RWPE2 (cell line): ENCODE results near the gene ABCC12.
A peak's percentile ranks its signal among the peaks of the same experiment; 100 is the strongest.

ENCODE experiments used
- ATAC-seq: fragments of 200-7000 bp; cut with Tn5 transposase; 3 replicates; pipeline ENCODE4 v1.9.1; 2021; ENCODE audit warnings: low read depth
- DNase-seq: peaks from one replicate; pipeline ENCODE4 v3.0.0-alpha.2; 2020; ENCODE audit warnings: low spot score
- H3K27ac ChIP-seq: fragments of 450-650 bp; 2 replicates; pipeline ENCODE4 v1.5.1; 2017; ENCODE audit warnings: mild to moderate bottlenecking; ENCODE audit not compliant: poor library complexity, severe bottlenecking
- H3K27me3 ChIP-seq: fragments of 250-450 bp; sonication (Bioruptor Pico); 2 replicates; pipeline ENCODE4 v1.5.1; 2021; ENCODE audit warnings: mild to moderate bottlenecking, moderate library complexity; ENCODE audit not compliant: insufficient read depth, poor library complexity, severe bottlenecking
- H3K36me3 ChIP-seq: fragments of 250-450 bp; sonication (Bioruptor Pico); 2 replicates; pipeline ENCODE4 v1.5.1; 2020; ENCODE audit warnings: low read depth, mild to moderate bottlenecking, moderate library complexity
- H3K4me1 ChIP-seq: fragments of 250-450 bp; sonication (Bioruptor Pico); 2 replicates; pipeline ENCODE4 v1.5.1; 2021; ENCODE audit warnings: mild to moderate bottlenecking, moderate library complexity; ENCODE audit not compliant: insufficient read depth, poor library complexity, severe bottlenecking
- H3K4me3 ChIP-seq: fragments of 250-450 bp; sonication (Bioruptor Pico); 2 replicates; pipeline ENCODE4 v1.5.1; 2021; ENCODE audit warnings: mild to moderate bottlenecking, moderate library complexity; ENCODE audit not compliant: severe bottlenecking
- H3K9me3 ChIP-seq: fragments of 250-450 bp; sonication (Bioruptor Pico); 2 replicates; pipeline ENCODE4 v1.5.1; 2021; ENCODE audit warnings: mild to moderate bottlenecking, moderate library complexity; ENCODE audit not compliant: severe bottlenecking
- TF ChIP-seq, protein P1 (sequence below): fragments of 450-650 bp; IDR thresholded peaks from one replicate; pipeline ENCODE4 v1.5.1; 2017; ENCODE audit warnings: mild to moderate bottlenecking, moderate library complexity; ENCODE audit not compliant: poor library complexity, severe bottlenecking

ABCC12 gene

DNA sequence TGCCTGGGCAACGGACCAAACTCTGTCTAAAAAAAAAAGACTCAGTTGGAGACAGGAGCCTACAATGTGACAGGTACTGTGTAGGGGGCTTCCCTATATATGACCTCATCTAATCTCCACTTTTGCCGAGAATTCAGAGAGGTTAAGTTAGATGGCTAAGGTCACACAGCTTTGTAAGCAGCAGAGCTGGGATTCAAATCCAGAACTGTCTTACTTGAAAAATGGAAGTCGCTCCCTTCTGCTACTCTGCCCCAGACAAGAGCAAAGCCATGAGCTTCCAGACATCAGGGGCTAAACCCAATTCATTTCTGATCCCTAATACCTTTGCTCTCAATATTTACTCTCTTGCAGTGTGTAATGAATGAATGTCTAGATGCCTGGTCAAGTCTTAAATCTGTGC lies 41.5 kb upstream of the ABCC12 start:
- H3K4me1 ChIP-seq, result peaks cover 17% of the 10 kb centered on the region
- DNase-seq (no peak), ATAC-seq (no peak)
- TF ChIP-seq, protein P1, sequence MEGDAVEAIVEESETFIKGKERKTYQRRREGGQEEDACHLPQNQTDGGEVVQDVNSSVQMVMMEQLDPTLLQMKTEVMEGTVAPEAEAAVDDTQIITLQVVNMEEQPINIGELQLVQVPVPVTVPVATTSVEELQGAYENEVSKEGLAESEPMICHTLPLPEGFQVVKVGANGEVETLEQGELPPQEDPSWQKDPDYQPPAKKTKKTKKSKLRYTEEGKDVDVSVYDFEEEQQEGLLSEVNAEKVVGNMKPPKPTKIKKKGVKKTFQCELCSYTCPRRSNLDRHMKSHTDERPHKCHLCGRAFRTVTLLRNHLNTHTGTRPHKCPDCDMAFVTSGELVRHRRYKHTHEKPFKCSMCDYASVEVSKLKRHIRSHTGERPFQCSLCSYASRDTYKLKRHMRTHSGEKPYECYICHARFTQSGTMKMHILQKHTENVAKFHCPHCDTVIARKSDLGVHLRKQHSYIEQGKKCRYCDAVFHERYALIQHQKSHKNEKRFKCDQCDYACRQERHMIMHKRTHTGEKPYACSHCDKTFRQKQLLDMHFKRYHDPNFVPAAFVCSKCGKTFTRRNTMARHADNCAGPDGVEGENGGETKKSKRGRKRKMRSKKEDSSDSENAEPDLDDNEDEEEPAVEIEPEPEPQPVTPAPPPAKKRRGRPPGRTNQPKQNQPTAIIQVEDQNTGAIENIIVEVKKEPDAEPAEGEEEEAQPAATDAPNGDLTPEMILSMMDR, result no peak
- H3K9me3 ChIP-seq, result no peaks in the 10 kb centered on the region
- no peak overlapping the region for H3K4me3 ChIP-seq
- no peaks in the 10 kb centered on the region for H3K36me3 ChIP-seq
- no peaks in the 10 kb centered on the region for H3K27me3 ChIP-seq
- H3K27ac ChIP-seq, result no peak overlapping the region

DNA sequence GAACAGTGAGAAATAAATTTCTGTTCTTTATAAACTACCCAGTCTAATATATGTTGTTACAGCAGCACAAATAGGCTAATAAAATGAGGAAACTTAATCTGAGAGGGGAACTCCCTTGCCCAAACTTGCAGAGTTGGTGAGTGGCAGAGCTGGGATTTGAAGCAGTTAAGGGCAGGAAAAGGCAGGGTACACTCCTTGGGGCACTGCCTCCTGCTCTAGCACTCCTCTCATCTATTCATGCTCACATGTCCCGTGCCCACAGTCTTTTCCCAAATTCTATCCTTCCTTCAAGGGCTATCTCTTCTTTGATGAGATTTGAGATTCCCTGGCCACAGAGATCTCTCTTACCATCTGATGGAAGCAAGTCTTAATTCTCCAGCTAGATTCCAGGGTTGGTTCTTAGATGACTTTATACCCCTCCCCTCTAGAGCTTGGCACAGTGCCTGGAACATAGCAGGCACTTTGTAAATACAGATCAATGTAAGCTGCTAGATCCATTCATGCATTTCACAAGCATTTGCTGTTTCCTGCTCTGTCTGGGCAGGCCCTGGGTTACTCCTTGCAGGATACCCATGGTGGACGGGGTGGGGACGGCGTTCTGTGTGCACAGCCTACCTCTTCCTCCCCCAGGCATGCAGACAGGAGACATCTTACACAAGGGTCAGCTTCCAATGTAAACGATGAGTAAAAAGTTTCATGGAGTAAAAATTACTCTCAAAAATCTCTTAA lies 39.2 kb upstream of the ABCC12 start:
- Histone ChIP-seq H3K9me3 (no peaks in the 10 kb centered on the region), H3K27ac (peak overlapping the region; percentile 79), H3K4me3 (no peak overlapping the region), H3K36me3 (no peaks in the 10 kb centered on the region), H3K4me1 (peaks cover 17% of the 10 kb centered on the region), H3K27me3 (no peaks in the 10 kb centered on the region)
- peak; percentile 100 for ATAC-seq
- DNase-seq, result peak; percentile 98
- TF ChIP-seq, protein P1, result no peak

DNA sequence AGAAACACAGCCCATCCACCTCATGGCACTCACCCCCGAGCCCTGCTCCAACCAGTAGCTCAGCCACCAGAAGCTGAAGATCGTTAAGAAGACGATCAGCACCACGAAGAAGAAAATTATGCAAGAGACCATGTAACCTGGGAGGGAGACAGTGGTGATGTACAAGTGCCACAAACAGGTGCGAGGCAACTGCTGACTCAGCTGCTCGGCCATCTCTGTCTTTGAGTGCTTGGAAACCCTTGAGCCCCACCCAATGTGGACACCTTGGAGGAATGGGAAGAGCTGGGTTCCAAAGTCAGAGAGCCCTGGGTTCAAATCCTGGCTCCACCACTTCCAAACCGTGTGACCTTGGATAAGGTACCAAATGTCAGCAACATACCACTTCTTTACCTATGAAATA lies 38.1 kb upstream of the ABCC12 start:
- DNase-seq (no peak), ATAC-seq (no peak)

DNA sequence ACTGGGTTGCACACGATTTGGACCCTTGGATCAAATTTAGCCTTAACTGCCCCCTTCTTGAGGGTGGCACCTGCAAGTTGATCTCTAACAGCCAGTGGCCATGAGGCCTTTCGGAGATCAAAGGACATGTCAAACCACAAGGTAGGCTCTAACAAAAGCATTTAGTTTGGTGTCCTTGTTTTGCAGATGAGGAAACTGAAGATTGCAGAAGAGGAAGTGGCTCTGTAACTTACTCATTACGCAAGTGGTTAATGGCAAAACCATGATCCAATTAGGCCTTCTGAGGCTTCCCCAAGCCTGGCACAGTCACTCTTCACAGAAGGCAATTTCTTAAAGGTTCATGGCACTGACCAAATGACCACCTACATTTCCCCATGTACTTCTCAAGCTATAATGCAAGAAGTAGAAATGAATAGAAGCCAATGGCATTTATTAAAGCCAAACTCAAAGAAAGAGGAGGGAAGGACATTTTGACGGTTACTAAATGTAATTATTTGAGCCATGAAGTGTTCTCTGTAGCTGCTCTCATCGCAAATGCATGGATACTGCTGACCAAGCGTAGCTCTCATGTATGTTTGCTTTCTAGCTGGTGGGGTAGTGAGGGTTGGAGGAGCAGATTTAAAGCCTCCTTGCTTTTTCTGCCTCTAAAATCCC lies 32.8 kb upstream of the ABCC12 start:
- ATAC-seq (no peak), DNase-seq (no peak)

More for the DNA sequence above, 38.1 kb upstream of the ABCC12 start:
- peak overlapping the region; percentile 79 for H3K27ac ChIP-seq
- no peak overlapping the region for H3K4me3 ChIP-seq
- H3K9me3 ChIP-seq, result no peaks in the 10 kb centered on the region
- no peaks in the 10 kb centered on the region for H3K27me3 ChIP-seq
- TF ChIP-seq, protein P1, result no peak
- peaks cover 17% of the 10 kb centered on the region for H3K4me1 ChIP-seq
- H3K36me3 ChIP-seq, result no peaks in the 10 kb centered on the region

More for the DNA sequence above, 32.8 kb upstream of the ABCC12 start:
- Histone ChIP-seq H3K9me3 (no peaks in the 10 kb centered on the region), H3K36me3 (no peaks in the 10 kb centered on the region), H3K27ac (no peak overlapping the region), H3K4me1 (no peaks in the 10 kb centered on the region), H3K4me3 (no peak overlapping the region), H3K27me3 (no peaks in the 10 kb centered on the region)
- TF ChIP-seq, protein P1, result no peak
